Keratinocyte (primary cell): ENCODE results near the gene STX5. TPM values are rescaled to one million over a fixed set of nuclear protein-coding genes. Genes with fewer than 3 reads are reported as not detected.
"Not testable (repeated sequence)": the region's sequence is repeated elsewhere in the genome, so short reads cannot be mapped to it uniquely, and the experiment has no call there.

ENCODE experiments used
- DNase-seq: peaks from one replicate; pipeline ENCODE4 v3.0.0-alpha.2; 2011; ENCODE audit warnings: low read depth, missing footprints, low spot score
- FAIRE-seq: peaks from 2 replicates; lab custom pipeline; 2011; peaks lifted over from hg19 to GRCh38; lab: Jason Lieb, UNC
- H2AFZ ChIP-seq: 2 replicates; pipeline ENCODE4 v1.6.0; 2012; ENCODE audit warnings: low read length, control low read depth, inconsistent platforms; ENCODE audit not compliant: control insufficient read depth
- H3K27ac ChIP-seq: 2 replicates; pipeline ENCODE4 v1.5.1; 2011; ENCODE audit warnings: low read length; ENCODE audit not compliant: control insufficient read depth, insufficient read depth
- H3K27me3 ChIP-seq: 3 replicates; pipeline ENCODE4 v1.6.0; 2011; ENCODE audit warnings: low read length; ENCODE audit not compliant: control insufficient read depth, insufficient read depth; ENCODE audit errors: extremely low read depth
- H3K36me3 ChIP-seq, 2 experiments: 2 replicates in 1 of 2; 3 replicates in 1 of 2; pipeline ENCODE4 v1.5.1; 2011; ENCODE audit warnings: low read length in 2 of 2, mild to moderate bottlenecking in 1 of 2; ENCODE audit not compliant: control insufficient read depth in 2 of 2, insufficient read depth in 2 of 2; ENCODE audit errors: extremely low read depth in 1 of 2
- H3K4me1 ChIP-seq: 3 replicates; pipeline ENCODE4 v1.5.1; 2011; ENCODE audit warnings: low read length; ENCODE audit not compliant: control insufficient read depth, insufficient read depth; ENCODE audit errors: extremely low read depth
- H3K4me2 ChIP-seq: 3 replicates; pipeline ENCODE4 v1.6.0; 2011; ENCODE audit warnings: low read depth, low read length; ENCODE audit not compliant: control insufficient read depth, insufficient read depth; ENCODE audit errors: extremely low read depth
- H3K4me3 ChIP-seq, 3 experiments: fragments of 200-600 bp in 1 of 3; sonication (generic) in 1 of 3; 2 replicates in 2 of 3; 3 replicates in 1 of 3; pipeline ENCODE4 v1.5.1; 2011 to 2016; ENCODE audit warnings: low read length in 3 of 3, mild to moderate bottlenecking in 3 of 3, control low read depth in 2 of 3, inconsistent platforms in 1 of 3, low read depth in 1 of 3, mixed read lengths in 1 of 3, mixed run types in 1 of 3, moderate library complexity in 1 of 3; ENCODE audit not compliant: control insufficient read depth in 2 of 3, insufficient read depth in 2 of 3; ENCODE audit errors: extremely low read depth in 1 of 3
- H3K79me2 ChIP-seq: 2 replicates; pipeline ENCODE4 v1.6.0; 2012; ENCODE audit warnings: low read length; ENCODE audit not compliant: control insufficient read depth, insufficient read depth
- H3K9ac ChIP-seq: 3 replicates; pipeline ENCODE4 v1.6.0; 2011; ENCODE audit warnings: low read length; ENCODE audit not compliant: control insufficient read depth, insufficient read depth; ENCODE audit errors: extremely low read depth
- H3K9me1 ChIP-seq: 3 replicates; pipeline ENCODE4 v1.6.0; 2011; ENCODE audit warnings: low read length; ENCODE audit not compliant: control insufficient read depth, insufficient read depth; ENCODE audit errors: extremely low read depth
- H3K9me3 ChIP-seq: 2 replicates; pipeline ENCODE4 v1.5.1; 2012; ENCODE audit warnings: low read depth, low read length; ENCODE audit not compliant: control insufficient read depth
- H4K20me1 ChIP-seq: 3 replicates; pipeline ENCODE4 v1.6.0; 2011; ENCODE audit warnings: low read length; ENCODE audit not compliant: control insufficient read depth, insufficient read depth; ENCODE audit errors: extremely low read depth
- EZH2 ChIP-seq: IDR thresholded peaks from one replicate; pipeline ENCODE4 v1.6.1; 2012; ENCODE audit warnings: inconsistent platforms, mild to moderate bottlenecking, low read length, moderate library complexity
- dilution Hi-C: fragments of 300-500 bp; cut with MboI; formaldehyde crosslinking; loops from one replicate; pipeline ENCODE4 v1.7.0; 2020; ENCODE audit warnings: low sequenced_read_pairs; ENCODE audit not compliant: extremely low pct_ligation_motif_present
- polyA plus RNA-seq, 5 experiments: library from polyadenylated mRNA; depleted of rRNA in 3 of 5; stranded (reverse) in 3 of 5; stranded (forward) in 1 of 5; unstranded in 1 of 5; fragments of >200 nt; gene quantifications; 1 replicate in 1 of 5; 2 replicates in 3 of 5; 3 replicates in 1 of 5; pipeline versions ENCODE4 v1.2.1 to v1.2.3, GENCODE V29; 2011 to 2012; ENCODE audit warnings: missing spikeins in 2 of 5, low read depth in 1 of 5, low replicate concordance in 1 of 5
- TF ChIP-seq, protein P1 (sequence below), 3 experiments: IDR thresholded peaks in 1 of 3; conservative IDR thresholded peaks in 1 of 3; optimal IDR thresholded peaks in 1 of 3; 2 replicates in 2 of 3; 3 replicates in 1 of 3; pipeline versions ENCODE3 to v1.5.1; 2011; ENCODE audit warnings: low read length in 3 of 3, mild to moderate bottlenecking in 3 of 3, moderate library complexity in 2 of 3, control low read depth in 1 of 3, inconsistent platforms in 1 of 3; ENCODE audit not compliant: insufficient read depth in 2 of 3; ENCODE audit errors: extremely low read depth in 1 of 3

The STX5 gene
- polyA plus RNA-seq, 1 donor (not counting 4 experiments of a cell fraction or from before 2014, with no cell fraction given): 20.4 TPM

DNA sequence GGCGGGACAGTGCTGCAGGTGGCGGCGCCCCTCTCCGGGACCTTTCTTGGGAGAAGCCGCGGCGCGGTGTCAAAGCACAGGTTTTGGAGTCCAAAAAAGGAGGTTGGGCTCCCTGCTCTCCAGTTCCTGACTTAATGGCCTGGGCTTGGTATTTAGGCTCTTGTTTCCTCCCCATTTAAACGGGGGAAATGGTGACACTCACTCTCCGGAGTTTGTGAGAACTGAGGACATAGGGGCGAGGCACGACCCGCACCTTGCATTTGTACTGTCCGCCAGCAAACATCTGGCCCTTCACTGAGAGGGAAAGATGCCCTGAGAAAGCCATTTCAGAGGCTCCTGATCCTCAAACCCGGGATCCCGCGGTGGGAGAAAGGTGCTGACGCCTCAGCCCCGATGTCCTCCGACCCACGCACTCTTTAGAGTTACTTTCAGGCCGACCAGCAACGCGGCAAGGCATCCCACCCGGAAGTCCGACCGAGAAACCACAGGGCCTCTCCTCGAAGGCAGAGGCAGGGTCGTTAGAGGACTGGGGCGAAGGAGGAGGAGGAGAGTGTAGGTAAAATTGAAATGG, 10.4 kb upstream of the STX5 start:
- dilution Hi-C loops: no loop called here
- Histone ChIP-seq H3K9me1 (no peaks in the 10 kb centered on the region), H3K9ac (peak overlapping the region; percentile 87), H3K4me3 (peak overlapping the region; percentile 3 to 62 (median 62)), H3K36me3 (peaks cover 0 to 3% of the 10 kb centered on the region in 2 experiments), H3K9me3 (no peaks in the 10 kb centered on the region), H3K79me2 (peaks cover 21% of the 10 kb centered on the region), H3K4me2 (peak overlapping the region; percentile 91), H2AFZ (peak overlapping the region; percentile 93), H3K27me3 (no peaks in the 10 kb centered on the region), H4K20me1 (no peaks in the 10 kb centered on the region), H3K4me1 (peaks cover 14% of the 10 kb centered on the region), H3K27ac (peak overlapping the region; percentile 99)
- no peak for FAIRE-seq
- no peak for TF ChIP-seq EZH2
- TF ChIP-seq, protein P1, sequence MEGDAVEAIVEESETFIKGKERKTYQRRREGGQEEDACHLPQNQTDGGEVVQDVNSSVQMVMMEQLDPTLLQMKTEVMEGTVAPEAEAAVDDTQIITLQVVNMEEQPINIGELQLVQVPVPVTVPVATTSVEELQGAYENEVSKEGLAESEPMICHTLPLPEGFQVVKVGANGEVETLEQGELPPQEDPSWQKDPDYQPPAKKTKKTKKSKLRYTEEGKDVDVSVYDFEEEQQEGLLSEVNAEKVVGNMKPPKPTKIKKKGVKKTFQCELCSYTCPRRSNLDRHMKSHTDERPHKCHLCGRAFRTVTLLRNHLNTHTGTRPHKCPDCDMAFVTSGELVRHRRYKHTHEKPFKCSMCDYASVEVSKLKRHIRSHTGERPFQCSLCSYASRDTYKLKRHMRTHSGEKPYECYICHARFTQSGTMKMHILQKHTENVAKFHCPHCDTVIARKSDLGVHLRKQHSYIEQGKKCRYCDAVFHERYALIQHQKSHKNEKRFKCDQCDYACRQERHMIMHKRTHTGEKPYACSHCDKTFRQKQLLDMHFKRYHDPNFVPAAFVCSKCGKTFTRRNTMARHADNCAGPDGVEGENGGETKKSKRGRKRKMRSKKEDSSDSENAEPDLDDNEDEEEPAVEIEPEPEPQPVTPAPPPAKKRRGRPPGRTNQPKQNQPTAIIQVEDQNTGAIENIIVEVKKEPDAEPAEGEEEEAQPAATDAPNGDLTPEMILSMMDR (optimal IDR thresholded peaks at IDR 0.05 in 1 of 3, IDR thresholded peaks at IDR 0.05 in 1 of 3, conservative IDR thresholded peaks at IDR 0.05 in 1 of 3; ENCODE audit: extremely low read depth in 1 of 3, insufficient read depth in 2 of 3, low read length in 3 of 3): no peak
- no peak for DNase-seq

DNA sequence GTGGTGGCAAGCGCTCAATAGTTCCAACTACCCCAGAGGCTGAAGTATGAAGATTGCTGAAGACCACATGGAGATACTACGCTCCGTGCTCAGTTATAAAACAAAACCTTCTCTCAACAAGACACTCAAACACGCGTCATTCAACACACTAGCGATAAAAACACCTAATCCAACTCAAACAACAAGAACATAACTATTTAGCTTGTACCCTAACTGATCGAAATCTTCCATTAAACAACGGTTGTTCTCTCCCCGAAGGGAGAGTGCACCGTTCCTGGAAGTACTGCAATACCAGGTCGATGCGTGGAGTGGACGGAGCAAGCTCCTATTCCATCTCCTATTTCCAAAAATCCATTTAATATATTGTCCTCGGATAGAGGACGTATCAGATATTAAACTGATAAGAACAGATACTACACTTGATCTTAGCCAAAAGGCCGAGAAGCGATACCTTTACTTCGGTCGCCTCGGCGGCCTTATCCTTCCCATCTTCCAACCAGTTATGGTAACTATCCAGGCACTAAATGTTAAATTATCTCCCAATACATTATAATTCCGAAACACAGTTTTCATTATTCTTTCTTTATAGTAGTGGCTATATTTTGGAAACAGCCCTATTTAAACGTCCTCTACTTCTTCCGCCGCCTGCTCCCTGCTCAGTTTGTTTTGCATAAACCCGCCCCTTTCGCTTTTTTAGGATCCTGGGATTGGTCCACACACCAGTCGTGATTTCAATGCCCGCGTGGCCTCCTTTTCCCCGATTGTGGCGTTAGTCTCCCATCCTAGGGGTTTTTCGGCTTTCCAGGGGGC, 9.7 kb upstream of the STX5 start:
- Histone ChIP-seq H3K36me3 (peaks cover 0 to 3% of the 10 kb centered on the region in 2 experiments), H3K79me2 (peaks cover 25% of the 10 kb centered on the region), H3K4me1 (peaks cover 14% of the 10 kb centered on the region), H3K9ac (peak overlapping the region; percentile 94), H4K20me1 (no peaks in the 10 kb centered on the region), H3K4me2 (peak overlapping the region; percentile 91), H3K27ac (peak overlapping the region; percentile 99), H2AFZ (peak overlapping the region; percentile 93), H3K9me3 (no peaks in the 10 kb centered on the region), H3K4me3 (peak overlapping the region; percentile 3 to 95 (median 62)), H3K27me3 (no peaks in the 10 kb centered on the region), H3K9me1 (no peaks in the 10 kb centered on the region)
- dilution Hi-C loops: no loop called here
- FAIRE-seq (peak; percentile 99), DNase-seq (peak; percentile 100)
- TF ChIP-seq, protein P1 (optimal IDR thresholded peaks at IDR 0.05 in 1 of 3, IDR thresholded peaks at IDR 0.05 in 1 of 3, conservative IDR thresholded peaks at IDR 0.05 in 1 of 3; ENCODE audit: extremely low read depth in 1 of 3, insufficient read depth in 2 of 3, low read length in 3 of 3): no peak
- TF ChIP-seq EZH2: no peak

DNA sequence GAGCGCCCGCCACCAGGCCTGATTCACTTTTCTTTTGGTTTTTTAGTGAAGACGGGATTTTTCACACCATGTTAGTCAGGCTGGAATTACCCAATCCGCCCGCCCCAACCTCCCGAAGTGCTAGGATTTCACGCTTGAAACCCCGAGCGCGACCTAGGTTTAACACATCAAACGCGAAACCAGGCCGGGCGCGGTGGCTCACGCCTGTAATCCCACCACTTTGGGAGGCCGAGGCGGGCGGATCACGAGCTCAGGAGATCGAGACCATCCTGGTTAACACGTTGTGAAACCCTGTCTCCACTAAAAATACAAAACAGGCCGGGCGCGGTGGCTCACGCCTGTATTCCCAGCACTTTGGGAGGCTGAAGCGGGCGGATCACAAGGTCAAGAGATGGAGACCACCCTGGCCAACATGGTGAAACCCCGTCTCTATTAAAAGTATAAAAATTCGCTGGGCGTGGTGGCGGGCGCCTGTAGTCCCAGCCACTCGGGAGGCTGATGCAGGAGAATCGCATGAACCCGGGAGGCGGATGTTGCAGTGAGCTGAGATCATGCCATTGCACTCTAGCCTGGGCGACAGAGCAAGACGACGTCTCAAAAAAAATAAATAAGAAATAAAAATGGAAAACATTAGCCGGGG, 9.0 kb upstream of the STX5 start:
- DNase-seq, dilution Hi-C loops, H3K27me3 ChIP-seq, H3K9me3 ChIP-seq, H3K36me3 ChIP-seq, H4K20me1 ChIP-seq, H2AFZ ChIP-seq, FAIRE-seq, H3K9me1 ChIP-seq: not testable (repeated sequence)
- H3K79me2 ChIP-seq: peaks cover 29% of the 10 kb centered on the region
- H3K4me2 ChIP-seq: peak overlapping the region; percentile 85
- peak overlapping the region; percentile 94 for H3K9ac ChIP-seq
- H3K27ac ChIP-seq: peak overlapping the region; percentile 98
- H3K4me3 ChIP-seq: peak overlapping the region; percentile 80 to 95 (median 81)
- peaks cover 14% of the 10 kb centered on the region for H3K4me1 ChIP-seq
